AML-193 (cell line): ENCODE data around the gene RTL10.

Source experiments
- DNase-seq, 2 experiments: peaks; one replicate each; lab custom pipeline; 2025; lab: John Stamatoyannopoulos, UW

RTL10 gene

DNA sequence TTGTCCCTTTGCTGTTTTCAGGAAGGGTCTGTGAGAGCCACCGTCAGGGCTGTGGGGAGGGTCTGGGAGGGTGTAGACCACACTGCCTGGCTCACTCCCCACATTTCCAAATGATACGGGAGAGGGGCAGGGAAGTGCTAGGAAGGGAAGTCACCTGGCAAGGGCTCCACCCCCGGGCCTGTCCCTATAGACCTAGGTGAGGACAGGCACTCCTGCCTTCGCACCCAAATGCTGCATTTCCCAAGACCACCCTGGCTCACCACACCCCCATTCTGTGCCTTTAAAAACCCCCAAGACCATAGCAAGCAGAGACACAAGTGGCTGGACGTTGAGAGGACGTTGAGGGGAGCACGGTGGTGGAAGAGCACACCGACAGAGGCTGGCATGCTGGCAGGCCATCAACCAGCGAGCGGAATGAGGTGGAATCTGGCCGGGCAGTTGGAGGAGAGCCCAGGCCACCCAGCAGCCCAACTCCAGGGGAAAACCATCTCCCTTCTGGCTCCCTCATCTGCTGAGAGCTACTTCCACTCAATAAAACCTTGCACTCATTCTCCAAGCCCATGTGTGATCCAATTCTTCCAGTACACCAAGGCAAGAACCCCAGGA lies 45.7 kb downstream of the RTL10 start:
- no peak for DNase-seq

GRCh38 chr22:19807914-19808872 lies 46.5 kb downstream of the RTL10 start:
- DNase-seq = no peak

GRCh38 chr22:19807161-19807913 lies 47.3 kb downstream of the RTL10 start:
- DNase-seq = no peak

- no peak for DNase-seq
Observed at GRCh38 chr22:19806213-19807160, 48.2 kb downstream of the RTL10 start.

- DNase-seq = no peak
Observed at GRCh38 chr22:19805821-19806212, 48.9 kb downstream of the RTL10 start.
